HepG2 (cell line): ENCODE results near the gene KIF24. TPM values are rescaled to one million over a fixed set of nuclear protein-coding genes. Genes with fewer than 3 reads are reported as not detected.
A peak's percentile ranks its signal among the peaks of the same experiment; 100 is the strongest.

Source experiments
- BHLHE40 ChIP-seq: IDR thresholded peaks from 2 replicates; pipeline ENCODE4 v1.6.1; 2011; ENCODE audit warnings: low read length, improper control_type of control experiment
- CBFB ChIP-seq: sonication (generic); formaldehyde crosslinking; IDR thresholded peaks from 2 replicates; pipeline ENCODE4 v1.4.0; 2020; ENCODE audit warnings: missing genetic modification reagents
- ETV5 ChIP-seq: IDR thresholded peaks from 2 replicates; pipeline ENCODE4 v1.6.1; 2018; ENCODE audit warnings: missing biosample characterization, missing genetic modification reagents, inconsistent platforms, borderline replicate concordance
- HBP1 ChIP-seq: IDR thresholded peaks from 2 replicates; pipeline ENCODE4 v1.6.1; 2016; ENCODE audit warnings: low read depth, control low read depth
- HNRNPLL ChIP-seq: fragments of 200-400 bp; formaldehyde crosslinking; IDR thresholded peaks from 2 replicates; pipeline ENCODE4 v1.6.1; 2017; ENCODE audit warnings: mild to moderate bottlenecking, low read depth, low read length; ENCODE audit not compliant: poor library complexity, severe bottlenecking
- HOXA3 ChIP-seq: sonication (generic); formaldehyde crosslinking; IDR thresholded peaks from 2 replicates; pipeline ENCODE4 v1.5.0; 2020; ENCODE audit warnings: missing genetic modification reagents
- IKZF4 ChIP-seq: sonication (generic); formaldehyde crosslinking; IDR thresholded peaks from 2 replicates; pipeline ENCODE4 v1.5.1; 2020; ENCODE audit warnings: borderline replicate concordance, mild to moderate bottlenecking, low read depth, missing genetic modification reagents; ENCODE audit errors: not compliant biosample characterization
- NR2C2 ChIP-seq: sonication (generic); formaldehyde crosslinking; IDR thresholded peaks from 2 replicates; pipeline ENCODE4 v1.4.0; 2020; ENCODE audit warnings: missing genetic modification reagents, mild to moderate bottlenecking, moderate library complexity, borderline replicate concordance
- NR2F1 ChIP-seq, 2 experiments: fragments of 450-650 bp in 1 of 2; formaldehyde crosslinking in 1 of 2; IDR thresholded peaks; 2 replicates each; pipeline versions ENCODE4 v1.5.0 to v1.6.1; 2016 to 2020; ENCODE audit warnings: mild to moderate bottlenecking in 1 of 2, missing compliant biosample characterization in 1 of 2, missing genetic modification reagents in 1 of 2, moderate library complexity in 1 of 2
- PATZ1 ChIP-seq: sonication (generic); formaldehyde crosslinking; IDR thresholded peaks from 2 replicates; pipeline ENCODE4 v1.4.0; 2020; ENCODE audit warnings: missing genetic modification reagents
- PAWR ChIP-seq: sonication (generic); formaldehyde crosslinking; IDR thresholded peaks from 2 replicates; pipeline ENCODE4 v1.4.0; 2020; ENCODE audit warnings: missing genetic modification reagents, mild to moderate bottlenecking, borderline replicate concordance
- PAX8 ChIP-seq: sonication (generic); formaldehyde crosslinking; IDR thresholded peaks from 2 replicates; pipeline ENCODE4 v1.8.0; 2022; ENCODE audit warnings: mild to moderate bottlenecking, missing genetic modification reagents, borderline replicate concordance
- PREB ChIP-seq: sonication (generic); formaldehyde crosslinking; IDR thresholded peaks from 2 replicates; pipeline ENCODE4 v1.4.0; 2020; ENCODE audit warnings: missing genetic modification reagents
- RORA ChIP-seq: sonication (generic); formaldehyde crosslinking; IDR thresholded peaks from 2 replicates; pipeline ENCODE4 v1.5.0; 2020; ENCODE audit warnings: mild to moderate bottlenecking, missing genetic modification reagents, moderate library complexity
- TFE3 ChIP-seq: IDR thresholded peaks from 2 replicates; pipeline ENCODE4 v1.6.1; 2016
- UBTF ChIP-seq: sonication (generic); formaldehyde crosslinking; IDR thresholded peaks from 2 replicates; pipeline ENCODE4 v1.4.0; 2020; ENCODE audit warnings: mild to moderate bottlenecking, missing genetic modification reagents
- ZBTB20 ChIP-seq: sonication (generic); formaldehyde crosslinking; IDR thresholded peaks from 2 replicates; pipeline ENCODE4 v1.8.1; 2023; ENCODE audit warnings: missing genetic modification reagents, low read depth, mild to moderate bottlenecking, borderline replicate concordance
- ZMYM4 ChIP-seq: sonication (generic); formaldehyde crosslinking; IDR thresholded peaks from 2 replicates; pipeline ENCODE4 v1.8.1; 2023; ENCODE audit warnings: mild to moderate bottlenecking, missing genetic modification reagents
- ZNF550 ChIP-seq: sonication (generic); formaldehyde crosslinking; IDR thresholded peaks from 2 replicates; pipeline ENCODE4 v1.4.0; 2020; ENCODE audit warnings: mild to moderate bottlenecking, missing genetic modification reagents, borderline replicate concordance
- ZNF605 ChIP-seq: sonication (generic); formaldehyde crosslinking; IDR thresholded peaks from 2 replicates; pipeline ENCODE4 v1.8.0; 2022; ENCODE audit warnings: mild to moderate bottlenecking, missing genetic modification reagents
- polyA plus RNA-seq, 8 experiments: library from polyadenylated mRNA; depleted of rRNA in 3 of 8; stranded (reverse) in 7 of 8; unstranded in 1 of 8; fragments of >200 nt; fragmentation: Illumina TruSeq in 4 of 8; extraction: Trizol in 4 of 8; gene quantifications; 2 replicates each; pipeline versions ENCODE4 v1.2.1 to v1.2.3, GENCODE V29; 2011 to 2016; ENCODE audit warnings: low read depth in 4 of 8, missing spikeins in 1 of 8, mixed read lengths in 1 of 8; ENCODE audit not compliant: insufficient read depth in 1 of 8
- total RNA-seq, 5 experiments: library from RNA; depleted of rRNA; stranded (reverse); fragments of >200 nt; fragmentation: Illumina TruSeq; extraction: Trizol; gene quantifications; 2 replicates each; pipeline ENCODE4 v1.2.3, GENCODE V29; 2016; ENCODE audit warnings: low read depth in 1 of 5

The KIF24 gene
- total and polyA plus RNA-seq, 2 of the 13 experiments (the other 11 are each of a cell fraction or from before 2014, with no cell fraction given) = 1.1 to 3.0 TPM

- TF ChIP-seq PAWR = no peak
- TF ChIP-seq UBTF (CRISPR knock-in tag) = peak; percentile 49; the same call in 1 of the 2 replicates
- no peak for TF ChIP-seq BHLHE40
- peak; percentile 55; the same call in 1 of the 2 replicates for TF ChIP-seq CBFB (CRISPR knock-in tag)
- TF ChIP-seq HBP1 = 0 out of 2 replicates have a peak, but pooled peaks have one; percentile 43
- TF ChIP-seq ZNF550 (CRISPR knock-in tag) = no peak
- no peak for TF ChIP-seq NR2F1 (CRISPR knock-in tag; IDR thresholded peaks at IDR 0.05)
- TF ChIP-seq PAX8 (CRISPR knock-in tag) = no peak
- TF ChIP-seq IKZF4 (CRISPR knock-in tag) = no peak
- no peak for TF ChIP-seq ETV5 (CRISPR knock-in tag)
- peak; percentile 74 for TF ChIP-seq HNRNPLL
- TF ChIP-seq NR2C2 (CRISPR knock-in tag) = peak; percentile 92
- no peak for TF ChIP-seq PREB
- peak; percentile 52; the same call in 1 of the 2 replicates for TF ChIP-seq ZBTB20
- peak; percentile 85; the same call in 1 of the 2 replicates for TF ChIP-seq PATZ1
- peak; percentile 80 for TF ChIP-seq HOXA3 (CRISPR knock-in tag)
- TF ChIP-seq RORA (CRISPR knock-in tag) = no peak
- TF ChIP-seq ZMYM4 (CRISPR knock-in tag) = peak; percentile 24; the same call in 1 of the 2 replicates
- peak; percentile 85 for TF ChIP-seq ZNF605 (CRISPR knock-in tag)
- peak; percentile 27; the same call in 1 of the 2 replicates for TF ChIP-seq TFE3 (CRISPR knock-in tag)
Observed at GRCh38 chr9:34376596-34377403, 47.7 kb upstream of the KIF24 start, which contains the start of gene MYORG (continued).
